ENCODE results near the gene JAM3.

The JAM3 gene

DNA sequence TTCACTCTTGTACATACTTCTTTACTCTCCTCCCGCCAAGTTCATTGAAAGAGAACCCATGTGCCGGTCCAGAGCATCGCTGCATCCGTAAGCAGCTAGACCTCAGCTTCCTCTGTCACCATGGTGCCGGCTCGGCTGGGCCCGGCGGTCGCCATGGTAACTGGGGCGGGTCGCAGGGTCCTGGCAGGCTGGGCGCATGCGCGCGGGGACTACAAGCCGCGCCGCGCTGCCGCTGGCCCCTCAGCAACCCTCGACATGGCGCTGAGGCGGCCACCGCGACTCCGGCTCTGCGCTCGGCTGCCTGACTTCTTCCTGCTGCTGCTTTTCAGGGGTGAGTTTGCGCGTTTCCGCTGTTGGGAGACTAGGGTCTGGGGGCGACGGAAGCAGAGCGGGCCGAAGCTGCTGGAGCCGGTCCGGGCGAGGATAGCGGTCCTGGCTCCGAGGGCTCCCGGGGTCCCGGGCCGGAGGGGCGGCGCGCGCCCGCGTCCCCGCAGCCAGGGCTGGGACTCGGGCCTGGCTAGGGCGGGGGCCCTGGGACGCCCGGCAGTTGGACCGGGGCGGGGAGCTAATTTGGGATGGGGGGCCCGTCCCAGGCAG lies at the start of gene JAM3:
JAM3 (plus strand) TSS at position 244 of the 597 bp plus-strand sequence; CDS start at position 256, 12 bp downstream.
- TF ChIP-seq CTCF (IDR thresholded peaks at IDR 0.05; ENCODE audit: low read depth, low read length, missing control alignments), result no peak
- peak within 1 kb of the TSS; percentile 49 for H3K4me3 ChIP-seq (ENCODE audit: low read depth, low read length)
- DNase-seq (ENCODE audit: low read depth), result peak; percentile 58

DNA sequence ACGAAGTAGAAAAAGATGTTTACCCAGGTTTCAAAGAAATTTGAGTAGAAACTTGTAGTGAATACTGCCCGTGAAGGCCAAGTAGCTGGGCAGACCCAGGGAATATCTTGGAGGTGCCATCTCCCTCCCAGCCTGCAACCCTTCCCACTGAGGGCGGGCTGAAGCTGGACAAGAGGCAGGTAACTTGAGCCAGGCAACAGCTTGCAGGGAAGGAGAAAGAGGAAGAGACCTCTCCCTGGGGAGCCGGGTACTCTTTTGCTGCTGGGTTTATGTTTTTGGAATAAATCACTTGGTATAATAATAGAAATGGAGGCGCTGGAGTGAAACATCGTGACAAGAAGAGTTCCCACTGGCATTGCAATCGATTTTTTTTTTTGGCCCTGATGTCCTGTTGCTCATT lies 49.4 kb upstream of the JAM3 start:
- no peak for TF ChIP-seq CTCF (IDR thresholded peaks at IDR 0.05; ENCODE audit: low read depth, low read length, missing control alignments)
- DNase-seq (ENCODE audit: low read depth), result no peak
- no peak overlapping the region for H3K4me3 ChIP-seq (ENCODE audit: low read depth, low read length)

DNA sequence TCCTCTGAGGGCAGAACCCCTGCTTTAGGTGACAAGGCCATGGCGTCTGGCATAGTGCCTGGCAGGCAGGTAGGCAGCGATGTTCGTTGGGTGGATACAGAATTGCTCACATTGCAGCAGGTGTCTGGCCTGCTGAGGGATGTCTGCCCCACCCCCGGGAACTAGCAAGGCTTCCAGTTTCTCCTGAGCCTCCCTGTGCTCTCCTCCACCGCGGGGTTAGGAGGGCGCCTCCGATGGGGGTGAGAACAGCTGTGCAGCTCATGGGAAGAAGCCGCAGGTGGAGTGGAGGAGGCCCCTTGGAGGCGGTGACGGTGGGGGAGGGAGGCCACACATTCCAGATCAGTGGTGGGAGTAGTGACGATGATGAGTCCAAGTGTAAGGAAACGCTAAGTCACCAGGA lies 48.3 kb upstream of the JAM3 start:
- DNase-seq (ENCODE audit: low read depth), result no peak
- TF ChIP-seq CTCF (IDR thresholded peaks at IDR 0.05; ENCODE audit: low read depth, low read length, missing control alignments), result no peak
- H3K4me3 ChIP-seq (ENCODE audit: low read depth, low read length), result no peak overlapping the region

DNA sequence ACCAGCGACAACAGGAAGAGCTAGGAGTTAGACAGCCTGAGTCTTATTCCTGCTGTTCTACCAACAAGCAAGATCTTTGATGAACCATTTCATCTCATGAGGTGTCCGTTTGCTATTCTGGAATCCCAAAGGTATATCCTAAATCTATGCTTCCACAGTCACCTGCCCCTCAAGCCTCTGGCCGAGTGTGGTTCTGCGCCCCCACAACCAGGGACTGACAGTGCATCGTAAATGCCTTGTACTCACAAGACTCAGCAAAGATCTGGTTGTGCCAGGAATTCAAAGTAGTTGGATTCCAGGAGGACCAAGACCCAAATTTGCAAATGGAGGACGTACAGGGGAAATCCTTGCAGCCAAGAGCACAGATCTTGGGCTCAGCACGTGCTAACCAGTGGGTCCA lies 47.5 kb upstream of the JAM3 start:
- no peak for DNase-seq (ENCODE audit: low read depth)
- no peak for TF ChIP-seq CTCF (IDR thresholded peaks at IDR 0.05; ENCODE audit: low read depth, low read length, missing control alignments)
- no peak overlapping the region for H3K4me3 ChIP-seq (ENCODE audit: low read depth, low read length)

DNA sequence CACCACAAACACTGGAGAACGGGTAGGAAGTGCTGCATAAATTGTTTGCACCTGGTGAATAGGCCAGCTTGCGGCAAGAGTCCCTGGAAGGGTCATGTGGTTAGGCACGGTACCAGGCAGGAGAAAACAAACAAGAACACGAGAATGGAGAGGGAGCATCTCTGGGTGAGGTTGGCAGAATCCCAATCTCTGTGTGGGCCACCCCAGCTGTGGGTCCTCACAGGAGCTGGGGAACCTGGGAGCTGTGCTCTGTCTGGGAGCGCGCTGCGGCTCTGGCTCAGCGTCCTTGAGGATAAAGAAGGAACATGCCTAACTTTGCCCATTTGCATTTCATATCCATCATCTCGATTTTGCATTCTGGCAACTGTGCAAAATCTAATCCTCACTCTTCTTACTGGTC lies 46.1 kb upstream of the JAM3 start:
- no peak for TF ChIP-seq CTCF (IDR thresholded peaks at IDR 0.05; ENCODE audit: low read depth, low read length, missing control alignments)
- no peak overlapping the region for H3K4me3 ChIP-seq (ENCODE audit: low read depth, low read length)
- no peak for DNase-seq (ENCODE audit: low read depth)

- no peak for DNase-seq (ENCODE audit: low read depth)
- no peak for TF ChIP-seq CTCF (IDR thresholded peaks at IDR 0.05; ENCODE audit: low read depth, low read length, missing control alignments)
- no peak overlapping the region for H3K4me3 ChIP-seq (ENCODE audit: low read depth, low read length)
These were observed 44.3 kb upstream of the JAM3 start for GRCh38 chr11:134024420-134025081.

DNA sequence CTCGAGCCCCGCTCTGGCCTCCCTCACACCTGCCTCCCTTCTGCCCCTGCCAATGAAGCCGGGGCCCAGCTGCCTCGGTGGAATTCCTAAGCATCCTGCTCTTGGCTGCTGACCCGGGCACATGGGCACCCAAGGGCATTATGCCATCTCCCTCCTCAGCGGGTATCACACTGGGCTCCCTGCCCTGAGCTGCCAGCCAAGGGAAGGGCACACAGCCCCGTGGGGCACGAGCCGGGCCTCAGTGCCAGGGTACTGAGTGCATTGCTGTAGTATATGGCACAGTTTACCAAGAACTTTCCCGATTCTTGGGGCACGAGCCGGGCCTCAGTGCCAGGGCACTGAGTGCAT lies 43.8 kb upstream of the JAM3 start:
- no peak for DNase-seq (ENCODE audit: low read depth)
- TF ChIP-seq CTCF (IDR thresholded peaks at IDR 0.05; ENCODE audit: low read depth, low read length, missing control alignments), result no peak
- no peak overlapping the region for H3K4me3 ChIP-seq (ENCODE audit: low read depth, low read length)
